GM12878 (cell line): ENCODE results near the gene MUTYH. TPM values are rescaled to one million over a fixed set of nuclear protein-coding genes. Genes with fewer than 3 reads are reported as not detected.

Experiments used
- ATAC-seq: fragments of 200-7000 bp; cut with Tn5 transposase; 3 replicates; pipeline ENCODE4 v1.9.1; 2020; ENCODE audit warnings: mild to moderate bottlenecking, moderate library complexity
- BruUV-seq: library from RNA; stranded (reverse); fragments of 400-500 nt; replicated peaks from 2 replicates; lab custom pipeline; 2021; lab: Mats Ljungman, UMichigan
- CTCF ChIA-PET: fragments of 300-600 bp; sonication (Branson Sonifier 250); formaldehyde crosslinking; extraction: SDS; loops from one replicate; lab custom pipeline; 2021; ENCODE audit warnings: inconsistent platforms; lab: Yijun Ruan, JAX
- POLR2A ChIA-PET: fragments of 350-600 bp; formaldehyde crosslinking; extraction: SDS; loops from one replicate; lab custom pipeline; 2021; ENCODE audit warnings: inconsistent platforms; lab: Charles Lee
- RAD21 ChIA-PET: fragments of 300-600 bp; sonication (Branson Sonifier 250); formaldehyde crosslinking; loops from one replicate; lab custom pipeline; 2023; ENCODE audit warnings: antibody characterized with exemption; ENCODE audit not compliant: unreplicated experiment; lab: Charles Lee
- SMC1A ChIA-PET: fragments of 300-600 bp; sonication (Branson Sonifier 250); formaldehyde crosslinking; loops from one replicate; lab custom pipeline; 2023; ENCODE audit not compliant: unreplicated experiment, uncharacterized antibody; lab: Charles Lee
- DNase-seq: peaks from one replicate; pipeline ENCODE4 v3.0.0-alpha.2; 2011; ENCODE audit warnings: low read depth, low spot score
- FAIRE-seq: peaks from 3 replicates; lab custom pipeline; 2011; peaks lifted over from hg19 to GRCh38; lab: Jason Lieb, UNC
- H2AFZ ChIP-seq: 2 replicates; pipeline ENCODE4 v1.6.0; 2011; ENCODE audit warnings: low read depth, low read length, control low read depth; ENCODE audit not compliant: control insufficient read depth
- H3K27ac ChIP-seq: 2 replicates; pipeline ENCODE4 v1.5.1; 2011; ENCODE audit warnings: control low read depth; ENCODE audit not compliant: control insufficient read depth, insufficient read depth
- H3K27me3 ChIP-seq, 2 experiments: replicated peaks in 1 of 2; 2 replicates each; pipeline versions ENCODE4 v1.6.0 to v1.6.1; 2011; ENCODE audit warnings: low read length in 1 of 2; ENCODE audit not compliant: control insufficient read depth in 2 of 2, insufficient read depth in 2 of 2
- H3K36me3 ChIP-seq, 2 experiments: 2 replicates each; pipeline ENCODE4 v1.5.1; 2011; ENCODE audit warnings: low read length in 1 of 2; ENCODE audit not compliant: control insufficient read depth in 2 of 2, insufficient read depth in 2 of 2
- H3K4me1 ChIP-seq: 2 replicates; pipeline ENCODE4 v1.6.1; 2011; ENCODE audit warnings: mild to moderate bottlenecking, low read length, moderate library complexity, mixed read lengths; ENCODE audit not compliant: control insufficient read depth, insufficient read depth
- H3K4me2 ChIP-seq: 2 replicates; pipeline ENCODE4 v1.6.0; 2011; ENCODE audit warnings: control low read depth; ENCODE audit not compliant: control insufficient read depth, insufficient read depth
- H3K4me3 ChIP-seq: fragments of 200-600 bp; sonication (generic); 2 replicates; pipeline ENCODE4 v1.5.1; 2016
- H3K79me2 ChIP-seq: 2 replicates; pipeline ENCODE4 v1.6.0; 2011; ENCODE audit warnings: low read length; ENCODE audit not compliant: control insufficient read depth, insufficient read depth
- H3K9ac ChIP-seq: 2 replicates; pipeline ENCODE4 v1.8.0; 2011; ENCODE audit warnings: low read length, control low read depth, mixed read lengths; ENCODE audit not compliant: control insufficient read depth, insufficient read depth
- H3K9me3 ChIP-seq: replicated peaks from 3 replicates; pipeline ENCODE4 v1.5.1; 2011; ENCODE audit warnings: mild to moderate bottlenecking, low read length; ENCODE audit not compliant: control insufficient read depth, insufficient read depth
- H4K20me1 ChIP-seq: 2 replicates; pipeline ENCODE4 v1.6.0; 2011; ENCODE audit not compliant: control insufficient read depth, insufficient read depth
- HDAC2 ChIP-seq: fragments of 200-600 bp; sonication (generic); IDR thresholded peaks from 2 replicates; pipeline ENCODE4 v1.6.1; 2017
- JUND ChIP-seq: IDR thresholded peaks from 2 replicates; pipeline ENCODE4 v1.6.1; 2012; ENCODE audit warnings: low read depth, mild to moderate bottlenecking, low read length, improper control_type of control experiment, moderate library complexity
- NFYB ChIP-seq: IDR thresholded peaks from 2 replicates; pipeline ENCODE4 v1.6.1; 2011; ENCODE audit warnings: low read depth, mild to moderate bottlenecking, low read length, improper control_type of control experiment, moderate library complexity; ENCODE audit not compliant: insufficient read depth
- RAD51 ChIP-seq: fragments of 450-650 bp; IDR thresholded peaks from 2 replicates; pipeline ENCODE4 v1.6.1; 2016; ENCODE audit warnings: moderate library complexity, mild to moderate bottlenecking, inconsistent platforms
- TCF12 ChIP-seq: IDR thresholded peaks from 2 replicates; pipeline ENCODE4 v1.6.1; 2011; ENCODE audit warnings: low read depth, mild to moderate bottlenecking, low read length
- ZNF592 ChIP-seq: fragments of 450-650 bp; IDR thresholded peaks from 2 replicates; pipeline ENCODE4 v1.6.1; 2017; ENCODE audit warnings: mild to moderate bottlenecking, moderate library complexity
- ZNF622 ChIP-seq: fragments of 450-650 bp; IDR thresholded peaks from 2 replicates; pipeline ENCODE4 v1.6.1; 2017; ENCODE audit warnings: mild to moderate bottlenecking, inconsistent platforms
- WGBS: methylation state at CpG from one replicate; pipeline ENCODE4 v1.1.6; 2016; ENCODE audit warnings: low lambda C conversion rate; ENCODE audit not compliant: insufficient replicate concordance, insufficient coverage; ENCODE audit errors: missing lambda C conversion rate; 5-methylcytosine and 5-hydroxymethylcytosine counted together
- in situ Hi-C: fragments of 300-500 bp; cut with MboI; formaldehyde crosslinking; loops from 9 replicates; pipeline ENCODE4 v1.14.3; 2018; ENCODE audit warnings: mixed read lengths
- intact Hi-C: fragments of 100-400 bp; cut with micrococcal nuclease; formaldehyde crosslinking; loops from one replicate; pipeline ENCODE4 v1.14.2; 2022; ENCODE audit not compliant: unreplicated experiment
- polyA plus RNA-seq, 11 experiments: library from polyadenylated mRNA; depleted of rRNA in 4 of 11; unstranded in 6 of 11; stranded (reverse) in 5 of 11; fragments of >200 nt; fragmentation: Nextera tagmentation in 4 of 11; fragmentation: Illumina TruSeq in 1 of 11; extraction: Ambion mirVana in 4 of 11; extraction: Trizol in 1 of 11; gene quantifications; 1 replicate in 1 of 11; 2 replicates in 10 of 11; pipeline versions ENCODE4 v1.2.1 to v1.2.3, GENCODE V29; 2011 to 2016; ENCODE audit warnings: inconsistent platforms in 2 of 11, missing spikeins in 2 of 11, low read depth in 1 of 11
- total RNA-seq, 4 experiments: library from RNA; depleted of rRNA in 3 of 4; stranded (reverse); fragments of >200 nt in 3 of 4; fragmentation: Illumina TruSeq in 1 of 4; extraction: Trizol in 1 of 4; gene quantifications; 2 replicates each; pipeline versions ENCODE4 v1.2.1 to v1.2.3, GENCODE V29; 2013 to 2021

MUTYH gene
- total and polyA plus RNA-seq, 10 of the 15 experiments (the other 5 are each of a cell fraction or from before 2014, with no cell fraction given): 2.5 to 42.0 (median 30.0) TPM

- in situ Hi-C loops (no loop called here), intact Hi-C loops (no loop called here)
- H3K4me2 ChIP-seq: no peak overlapping the region
- FAIRE-seq (no peak), DNase-seq (no peak), ATAC-seq (no peak)
- H3K4me1 ChIP-seq: no peaks in the 10 kb centered on the region
- no peaks in the 10 kb centered on the region for H3K36me3 ChIP-seq
- CTCF ChIA-PET: interaction anchor here (0.6 to 10.7 kb wide), 17 partner anchors 9 to 582 kb away, joined by 3 to 252 read pairs (median 5); partner anchors contain the start of genes HECTD3, TESK2 and UROD
- TF ChIP-seq NFYB (no peak), TCF12 (no peak), ZNF592 (no peak), JUND (no peak), HDAC2 (no peak), RAD51 (no peak), ZNF622 (no peak)
- H3K79me2 ChIP-seq: peaks cover 4% of the 10 kb centered on the region
- RAD21 ChIA-PET: interaction anchor here (0.6 to 10.1 kb wide), 6 partner anchors 41 to 524 kb away, joined by 3 to 313 read pairs (median 4); partner anchors contain the start of genes HECTD3, MUTYH, PLK3 and RPS8
- SMC1A ChIA-PET: interaction anchor here (1.2 to 9.2 kb wide), 8 partner anchors 41 to 570 kb away, joined by 3 to 284 read pairs (median 5); partner anchors contain the start of genes HECTD3, MUTYH, TOE1 and UROD
- WGBS: 0% methylated on average over 1 of the region's 1 CpG
- BruUV-seq: no TSS peak
- no peak overlapping the region for H3K9ac ChIP-seq
- H3K27me3 ChIP-seq: no peaks in the 10 kb centered on the region
- no peak overlapping the region for H3K4me3 ChIP-seq
- no peak overlapping the region for H3K27ac ChIP-seq
- no peak overlapping the region for H2AFZ ChIP-seq
- H4K20me1 ChIP-seq: no peaks in the 10 kb centered on the region
- POLR2A ChIA-PET: interaction anchor here (1.0 kb wide), 1 partner anchor 287 kb away, joined by 3 read pairs; the partner anchor contains the start of gene UROD
- no peaks in the 10 kb centered on the region for H3K9me3 ChIP-seq
Measured at GRCh38 chr1:45299296-45299695, 40.9 kb downstream of the MUTYH start.
